Activated CD4-positive, alpha-beta memory T cell treated with anti-CD3 and anti-CD28 coated beads for 36 hours (primary cell): Measurements from ENCODE around the gene VWA2. TPM values are rescaled to one million over a fixed set of nuclear protein-coding genes. Genes with fewer than 3 reads are reported as not detected.

Experiments used
- CTCF ChIA-PET: fragments of 350-600 bp; sonication (Branson Sonifier 250); formaldehyde crosslinking; loops from one replicate; lab custom pipeline; 2021; ENCODE audit warnings: antibody characterized with exemption, inconsistent platforms; lab: Charles Lee
- POLR2A ChIA-PET: fragments of 350-600 bp; sonication (Branson Sonifier 250); formaldehyde crosslinking; loops from one replicate; lab custom pipeline; 2021; ENCODE audit warnings: antibody characterized with exemption; lab: Charles Lee
- DNase-seq: peaks from one replicate; pipeline ENCODE4 v3.0.0-alpha.2; 2020
- H3K27ac Mint-ChIP-seq: one replicate; pipeline ENCODE4 v1.8.0; 2021; ENCODE audit warnings: mixed read lengths
- H3K27me3 Mint-ChIP-seq: one replicate; pipeline ENCODE4 v1.8.0; 2021; ENCODE audit warnings: mixed read lengths
- H3K36me3 Mint-ChIP-seq: one replicate; pipeline ENCODE4 v1.8.0; 2021; ENCODE audit warnings: mixed read lengths
- H3K4me1 Mint-ChIP-seq: one replicate; pipeline ENCODE4 v1.8.0; 2021; ENCODE audit warnings: low read depth, mixed read lengths
- H3K4me3 Mint-ChIP-seq: one replicate; pipeline ENCODE4 v1.8.0; 2021; ENCODE audit warnings: mild to moderate bottlenecking, mixed read lengths
- H3K9me3 Mint-ChIP-seq: one replicate; pipeline ENCODE4 v1.8.0; 2021; ENCODE audit warnings: mixed read lengths
- intact Hi-C: fragments of 100-400 bp; cut with micrococcal nuclease; formaldehyde crosslinking; loops from one replicate; pipeline ENCODE4 v1.15.1; 2023
- total RNA-seq, 2 experiments: library from RNA; stranded (reverse); gene quantifications; one replicate each; pipeline ENCODE4 v1.2.3, GENCODE V29; 2021

Gene VWA2
- total RNA-seq, 2 experiments from 2014 or later: 0.07 TPM; not detected in 1

GRCh38 chr10:114281006-114281405 is 42.0 kb downstream of the VWA2 start:
- H3K4me3 Mint-ChIP-seq: no peak overlapping the region
- POLR2A ChIA-PET: no interaction called here
- CTCF ChIA-PET: no interaction called here
- H3K27ac Mint-ChIP-seq: no peak overlapping the region
- H3K9me3 Mint-ChIP-seq: no peaks in the 10 kb centered on the region
- DNase-seq: no peak
- intact Hi-C loops: no loop called here
- H3K27me3 Mint-ChIP-seq: peaks cover 9% of the 10 kb centered on the region
- H3K36me3 Mint-ChIP-seq: no peaks in the 10 kb centered on the region
- no peaks in the 10 kb centered on the region for H3K4me1 Mint-ChIP-seq

GRCh38 chr10:114281461-114281860 is 42.4 kb downstream of the VWA2 start:
- intact Hi-C loops: no loop called here
- no peaks in the 10 kb centered on the region for H3K9me3 Mint-ChIP-seq
- peaks cover 9% of the 10 kb centered on the region for H3K27me3 Mint-ChIP-seq
- no peak overlapping the region for H3K27ac Mint-ChIP-seq
- H3K36me3 Mint-ChIP-seq: no peaks in the 10 kb centered on the region
- ChIA-PET POLR2A (no interaction called here), CTCF (no interaction called here)
- H3K4me1 Mint-ChIP-seq: no peaks in the 10 kb centered on the region
- no peak overlapping the region for H3K4me3 Mint-ChIP-seq
- DNase-seq: no peak

GRCh38 chr10:114282526-114282925 is 43.5 kb downstream of the VWA2 start:
- H3K4me1 Mint-ChIP-seq: no peaks in the 10 kb centered on the region
- ChIA-PET POLR2A (no interaction called here), CTCF (interaction anchor here (0.7 to 1.7 kb wide), 2 partner anchors 21 to 151 kb away, joined by 4 to 7 read pairs; no protein-coding TSS in a partner anchor)
- peaks cover 7% of the 10 kb centered on the region for H3K27me3 Mint-ChIP-seq
- no peak for DNase-seq
- intact Hi-C loops: no loop called here
- no peaks in the 10 kb centered on the region for H3K36me3 Mint-ChIP-seq
- no peak overlapping the region for H3K4me3 Mint-ChIP-seq
- H3K27ac Mint-ChIP-seq: no peak overlapping the region
- H3K9me3 Mint-ChIP-seq: no peaks in the 10 kb centered on the region

GRCh38 chr10:114283091-114283490 is 44.0 kb downstream of the VWA2 start:
- DNase-seq: no peak
- Mint-ChIP-seq H3K4me3 (no peak overlapping the region), H3K4me1 (no peaks in the 10 kb centered on the region), H3K9me3 (no peaks in the 10 kb centered on the region), H3K27ac (no peak overlapping the region), H3K36me3 (no peaks in the 10 kb centered on the region), H3K27me3 (peaks cover 6% of the 10 kb centered on the region)
- intact Hi-C loops: no loop called here
- ChIA-PET CTCF (interaction anchor here (0.7 to 1.7 kb wide), 2 partner anchors 21 to 151 kb away, joined by 4 to 7 read pairs; no protein-coding TSS in a partner anchor), POLR2A (no interaction called here)

- Mint-ChIP-seq H3K4me3 (no peak overlapping the region), H3K36me3 (no peaks in the 10 kb centered on the region), H3K27me3 (peaks cover 1% of the 10 kb centered on the region), H3K27ac (no peak overlapping the region), H3K4me1 (no peaks in the 10 kb centered on the region), H3K9me3 (no peaks in the 10 kb centered on the region)
- intact Hi-C loops: no loop called here
- CTCF ChIA-PET: interaction anchor here (1.7 kb wide), 1 partner anchor 20 kb away, joined by 7 read pairs; no protein-coding TSS in a partner anchor
- no peak for DNase-seq
- POLR2A ChIA-PET: no interaction called here
Observed at GRCh38 chr10:114283535-114284234, 44.6 kb downstream of the VWA2 start.

- Mint-ChIP-seq H3K4me1 (no peaks in the 10 kb centered on the region), H3K4me3 (no peak overlapping the region), H3K9me3 (no peaks in the 10 kb centered on the region), H3K36me3 (no peaks in the 10 kb centered on the region), H3K27me3 (no peaks in the 10 kb centered on the region), H3K27ac (no peak overlapping the region)
- ChIA-PET POLR2A (no interaction called here), CTCF (no interaction called here)
- DNase-seq: no peak
- intact Hi-C loops: no loop called here
Observed at GRCh38 chr10:114284346-114285071, 45.5 kb downstream of the VWA2 start.

- no peaks in the 10 kb centered on the region for H3K27me3 Mint-ChIP-seq
Observed at GRCh38 chr10:114285961-114286441, 46.9 kb downstream of the VWA2 start.

GRCh38 chr10:114286921-114287320 is 47.9 kb downstream of the VWA2 start:
- intact Hi-C loops: no loop called here
- ChIA-PET CTCF (interaction anchor here (1.7 kb wide), 1 partner anchor 17 kb away, joined by 6 read pairs; no protein-coding TSS in a partner anchor), POLR2A (no interaction called here)
- H3K36me3 Mint-ChIP-seq: no peaks in the 10 kb centered on the region
- H3K9me3 Mint-ChIP-seq: no peaks in the 10 kb centered on the region
- no peak for DNase-seq
- no peaks in the 10 kb centered on the region for H3K27me3 Mint-ChIP-seq
- H3K27ac Mint-ChIP-seq: no peak overlapping the region
- no peak overlapping the region for H3K4me3 Mint-ChIP-seq
- no peaks in the 10 kb centered on the region for H3K4me1 Mint-ChIP-seq

More at GRCh38 chr10:114285961-114286441, 46.9 kb downstream of the VWA2 start:
- H3K4me1 Mint-ChIP-seq: no peaks in the 10 kb centered on the region
- H3K9me3 Mint-ChIP-seq: no peaks in the 10 kb centered on the region
- H3K4me3 Mint-ChIP-seq: no peak overlapping the region
- ChIA-PET CTCF (no interaction called here), POLR2A (no interaction called here)
- no peak overlapping the region for H3K27ac Mint-ChIP-seq
- intact Hi-C loops: no loop called here
- no peak for DNase-seq
- H3K36me3 Mint-ChIP-seq: no peaks in the 10 kb centered on the region

GRCh38 chr10:114288424-114289095 is 49.5 kb downstream of the VWA2 start:
- Mint-ChIP-seq H3K36me3 (no peaks in the 10 kb centered on the region), H3K9me3 (no peaks in the 10 kb centered on the region), H3K27me3 (no peaks in the 10 kb centered on the region), H3K4me1 (no peaks in the 10 kb centered on the region), H3K27ac (no peak overlapping the region), H3K4me3 (no peak overlapping the region)
- ChIA-PET CTCF (no interaction called here), POLR2A (no interaction called here)
- no peak for DNase-seq
- intact Hi-C loops: no loop called here

GRCh38 chr10:114289096-114289436 is 50.0 kb downstream of the VWA2 start:
- Mint-ChIP-seq H3K4me1 (no peaks in the 10 kb centered on the region), H3K36me3 (no peaks in the 10 kb centered on the region), H3K27me3 (no peaks in the 10 kb centered on the region), H3K27ac (no peak overlapping the region), H3K4me3 (no peak overlapping the region), H3K9me3 (no peaks in the 10 kb centered on the region)
- ChIA-PET POLR2A (no interaction called here), CTCF (no interaction called here)
- DNase-seq: no peak
- intact Hi-C loops: no loop called here

- H3K4me1 Mint-ChIP-seq: no peaks in the 10 kb centered on the region
- no peak for DNase-seq
- no peak overlapping the region for H3K27ac Mint-ChIP-seq
- intact Hi-C loops: no loop called here
- ChIA-PET POLR2A (interaction anchor here (0.6 kb wide), 1 partner anchor 351 kb away, joined by 4 read pairs; no protein-coding TSS in a partner anchor), CTCF (interaction anchor here (1.6 kb wide), 1 partner anchor 14 kb away, joined by 7 read pairs; no protein-coding TSS in a partner anchor)
- H3K9me3 Mint-ChIP-seq: peaks cover 6% of the 10 kb centered on the region
- H3K4me3 Mint-ChIP-seq: no peak overlapping the region
- peaks cover 4% of the 10 kb centered on the region for H3K36me3 Mint-ChIP-seq
- no peaks in the 10 kb centered on the region for H3K27me3 Mint-ChIP-seq
Observed at GRCh38 chr10:114290038-114290437, 51.0 kb downstream of the VWA2 start.

GRCh38 chr10:114291076-114291475 is 52.0 kb downstream of the VWA2 start:
- CTCF ChIA-PET: interaction anchor here (1.6 kb wide), 1 partner anchor 13 kb away, joined by 7 read pairs; no protein-coding TSS in a partner anchor
- Mint-ChIP-seq H3K4me1 (no peaks in the 10 kb centered on the region), H3K27ac (no peak overlapping the region), H3K27me3 (no peaks in the 10 kb centered on the region), H3K36me3 (peaks cover 13% of the 10 kb centered on the region), H3K4me3 (no peak overlapping the region), H3K9me3 (peaks cover 16% of the 10 kb centered on the region)
- POLR2A ChIA-PET: no interaction called here
- intact Hi-C loops: no loop called here
- DNase-seq: no peak
